GM21528 (cell line): ENCODE data around the gene UGT1A5.

Source experiments
- ATAC-seq: cut with Tn5 transposase; IDR thresholded peaks from one replicate; pipeline ENCODE4 v1.9.1; 2021; ENCODE audit warnings: mild to moderate bottlenecking, moderate library complexity; ENCODE audit not compliant: unreplicated experiment, low FRiP score

Gene UGT1A5

GRCh38 chr2:233821196-233821595, 108.5 kb downstream of the UGT1A5 start:
- no peak for ATAC-seq

GRCh38 chr2:233821709-233822100, 109.0 kb downstream of the UGT1A5 start:
- no peak for ATAC-seq

GRCh38 chr2:233822101-233822771, 109.5 kb downstream of the UGT1A5 start:
- no peak for ATAC-seq
